CD4-positive, alpha-beta T cell (primary cell): ENCODE data around the gene MMADHC. TPM values are rescaled to one million over a fixed set of nuclear protein-coding genes. Genes with fewer than 3 reads are reported as not detected.
A peak's percentile ranks its signal among the peaks of the same experiment; 100 is the strongest.

ENCODE experiments used
- ATAC-seq: fragments of 200-7000 bp; cut with Tn5 transposase; one replicate; pipeline ENCODE4 v1.10.0; 2022; ENCODE audit warnings: mild to moderate bottlenecking; ENCODE audit not compliant: poor library complexity
- CTCF ChIA-PET: fragments of 350-600 bp; sonication (Branson Sonifier 250); formaldehyde crosslinking; loops from one replicate; lab custom pipeline; 2021; ENCODE audit warnings: antibody characterized with exemption, inconsistent platforms; lab: Charles Lee
- POLR2A ChIA-PET: fragments of 350-600 bp; sonication (Branson Sonifier 250); formaldehyde crosslinking; loops from one replicate; lab custom pipeline; 2021; ENCODE audit warnings: antibody characterized with exemption, inconsistent platforms; lab: Charles Lee
- DNase-seq, 14 experiments: peaks; one replicate each; pipeline ENCODE4 v3.0.0-alpha.2; 2013 to 2020; ENCODE audit warnings: mixed read lengths in 2 of 14
- H3K27ac ChIP-seq, 2 donors: one replicate each; pipeline versions ENCODE4 v1.5.1 to v1.7.0; 2013; ENCODE audit warnings: low read length in 2 of 2, low read depth in 1 of 2, mild to moderate bottlenecking in 1 of 2
- H3K27me3 ChIP-seq, 2 experiments: 1 replicate in 1 of 2; 2 replicates in 1 of 2; pipeline versions ENCODE4 v1.6.1 to v1.7.0; 2013; ENCODE audit warnings: low read length in 2 of 2, control low read depth in 1 of 2, mild to moderate bottlenecking in 1 of 2, moderate library complexity in 1 of 2; ENCODE audit not compliant: insufficient read depth in 2 of 2, control insufficient read depth in 1 of 2
- H3K36me3 ChIP-seq: one replicate; pipeline ENCODE4 v1.6.1; 2013; ENCODE audit warnings: low read length, control low read depth; ENCODE audit not compliant: insufficient read depth
- H3K4me1 ChIP-seq: one replicate; pipeline ENCODE4 v1.6.1; 2013; ENCODE audit warnings: low read length, control low read depth; ENCODE audit not compliant: insufficient read depth
- H3K4me3 ChIP-seq: one replicate; pipeline ENCODE4 v1.5.1; 2013; ENCODE audit warnings: mild to moderate bottlenecking, low read length, moderate library complexity
- H3K9me3 ChIP-seq, 2 experiments: 1 replicate in 1 of 2; 2 replicates in 1 of 2; pipeline versions ENCODE4 v1.6.1 to v1.7.0; 2013; ENCODE audit warnings: low read length in 2 of 2, mild to moderate bottlenecking in 2 of 2, control low read depth in 1 of 2, moderate library complexity in 1 of 2; ENCODE audit not compliant: control insufficient read depth in 1 of 2, insufficient read depth in 1 of 2
- H3K27ac Mint-ChIP-seq: one replicate; pipeline ENCODE4 v1.8.0; 2020; ENCODE audit warnings: mixed read lengths
- H3K27me3 Mint-ChIP-seq: one replicate; pipeline ENCODE4 v1.8.0; 2021; ENCODE audit warnings: mixed read lengths
- H3K36me3 Mint-ChIP-seq: one replicate; pipeline ENCODE4 v1.8.0; 2021; ENCODE audit warnings: low read depth, mixed read lengths
- H3K4me1 Mint-ChIP-seq: one replicate; pipeline ENCODE4 v1.8.0; 2021; ENCODE audit warnings: low read depth, mixed read lengths
- H3K4me3 Mint-ChIP-seq: one replicate; pipeline ENCODE4 v1.8.0; 2020; ENCODE audit warnings: mild to moderate bottlenecking, mixed read lengths
- H3K9me3 Mint-ChIP-seq: one replicate; pipeline ENCODE4 v1.8.0; 2020; ENCODE audit warnings: mixed read lengths
- CTCF ChIP-seq: fragments of 200-600 bp; IDR thresholded peaks from one replicate; pipeline ENCODE4 v1.8.0; 2022; ENCODE audit warnings: antibody characterized with exemption, mild to moderate bottlenecking
- intact Hi-C, 2 experiments: fragments of 100-400 bp; cut with DNase I in 1 of 2; cut with micrococcal nuclease in 1 of 2; formaldehyde crosslinking; loops; one replicate each; pipeline versions ENCODE4 v1.15.1 to v1.9.0; 2023 to 2025; cut with DNase I, micrococcal nuclease
- total RNA-seq, 174 experiments: library from RNA in 2 of 174; stranded (reverse) in 2 of 174; gene quantifications; one replicate each; pipeline ENCODE4 v1.2.3 and lab custom pipeline; 2021 to 2026

MMADHC gene
- total RNA-seq, 2 experiments from 2014 or later = 77.3 to 77.8 TPM

- TF ChIP-seq CTCF = no peak
- no peaks in the 10 kb centered on the region for H3K4me1 ChIP-seq
- Mint-ChIP-seq H3K27me3 (no peaks in the 10 kb centered on the region), H3K36me3 (no peaks in the 10 kb centered on the region), H3K4me3 (no peak overlapping the region), H3K9me3 (no peaks in the 10 kb centered on the region), H3K4me1 (peaks cover 12% of the 10 kb centered on the region), H3K27ac (no peak overlapping the region)
- intact Hi-C loops = no loop called here
- no peak overlapping the region for H3K27ac ChIP-seq
- no peaks in the 10 kb centered on the region for H3K27me3 ChIP-seq
- DNase-seq (peak in 1 of 14 experiments; percentile 50), ATAC-seq (no peak)
- H3K36me3 ChIP-seq = no peaks in the 10 kb centered on the region
- no peak overlapping the region for H3K4me3 ChIP-seq
- CTCF ChIA-PET = no interaction called here
- POLR2A ChIA-PET = no interaction called here
- no peaks in the 10 kb centered on the region for H3K9me3 ChIP-seq
These were observed 50.4 kb downstream of the MMADHC start for GRCh38 chr2:149537092-149537726.

- DNase-seq (no peak), ATAC-seq (no peak)
- H3K4me3 ChIP-seq = no peak overlapping the region
- ChIA-PET CTCF (no interaction called here), POLR2A (no interaction called here)
- intact Hi-C loops = no loop called here
- no peak overlapping the region for H3K4me3 Mint-ChIP-seq
- no peak overlapping the region for H3K27ac Mint-ChIP-seq
- H3K27ac ChIP-seq = no peak overlapping the region
- no peaks in the 10 kb centered on the region for H3K9me3 Mint-ChIP-seq
- H3K9me3 ChIP-seq = no peaks in the 10 kb centered on the region
- H3K36me3 Mint-ChIP-seq = no peaks in the 10 kb centered on the region
- H3K4me1 ChIP-seq = no peaks in the 10 kb centered on the region
- H3K27me3 Mint-ChIP-seq = no peaks in the 10 kb centered on the region
- no peaks in the 10 kb centered on the region for H3K36me3 ChIP-seq
- H3K4me1 Mint-ChIP-seq = peaks cover 12% of the 10 kb centered on the region
- TF ChIP-seq CTCF = no peak
- H3K27me3 ChIP-seq = no peaks in the 10 kb centered on the region
These were observed 50.9 kb downstream of the MMADHC start for GRCh38 chr2:149536649-149537048.

GRCh38 chr2:149534674-149535073 is 52.9 kb downstream of the MMADHC start:
- Histone ChIP-seq H3K36me3 (no peaks in the 10 kb centered on the region), H3K4me1 (no peaks in the 10 kb centered on the region), H3K27me3 (no peaks in the 10 kb centered on the region), H3K27ac (no peak overlapping the region), H3K9me3 (no peaks in the 10 kb centered on the region), H3K4me3 (no peak overlapping the region)
- Mint-ChIP-seq H3K36me3 (no peaks in the 10 kb centered on the region), H3K9me3 (no peaks in the 10 kb centered on the region), H3K27me3 (peaks cover 16% of the 10 kb centered on the region), H3K4me1 (peaks cover 12% of the 10 kb centered on the region), H3K27ac (no peak overlapping the region), H3K4me3 (no peak overlapping the region)
- no peak for DNase-seq
- intact Hi-C loops = no loop called here
- ChIA-PET CTCF (no interaction called here), POLR2A (no interaction called here)
- ATAC-seq = no peak
- no peak for TF ChIP-seq CTCF
